ENCODE data around the gene AARS1. TPM values are rescaled to one million over a fixed set of nuclear protein-coding genes. Genes with fewer than 3 reads are reported as not detected.
A peak's percentile ranks its signal among the peaks of the same experiment; 100 is the strongest.
"Not testable (repeated sequence)": the region's sequence is repeated elsewhere in the genome, so short reads cannot be mapped to it uniquely, and the experiment has no call there.

AARS1 gene
- total and polyA plus RNA-seq, 2 experiments from 2014 or later, result 105 to 292 TPM

DNA sequence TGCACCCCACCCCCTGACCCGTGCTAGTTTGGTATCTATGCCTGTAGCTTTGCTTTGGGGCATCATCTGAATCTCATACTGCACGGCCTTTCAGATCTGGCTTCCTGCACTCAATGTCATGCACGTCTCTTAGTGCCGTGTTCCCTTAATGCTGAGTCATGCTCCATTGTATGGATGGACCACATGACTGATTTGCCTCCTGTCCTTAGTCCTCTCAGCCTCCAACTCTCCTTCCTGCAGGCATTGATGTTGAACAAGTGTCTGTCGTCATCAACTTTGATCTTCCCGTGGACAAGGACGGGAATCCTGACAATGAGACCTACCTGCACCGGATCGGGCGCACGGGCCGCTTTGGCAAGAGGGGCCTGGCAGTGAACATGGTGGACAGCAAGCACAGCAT lies 43.4 kb upstream of the AARS1 start:
- not testable (repeated sequence) for H3K27me3 Mint-ChIP-seq (ENCODE audit: insufficient read depth, low read depth, poor library complexity); H3K4me1 Mint-ChIP-seq; H3K9me3 Mint-ChIP-seq; H4K20me1 ChIP-seq (replicated peaks; ENCODE audit: insufficient read depth); H3K4me2 ChIP-seq; H3K4me3 Mint-ChIP-seq; H3K79me2 ChIP-seq (replicated peaks; ENCODE audit: insufficient read depth); DNase-seq (ENCODE audit: low spot score); H3K27me3 ChIP-seq (ENCODE audit: insufficient read depth); H2AFZ ChIP-seq; H3K4me1 ChIP-seq (ENCODE audit: insufficient read depth); H3K27ac ChIP-seq (ENCODE audit: low read depth); H3K9me2 ChIP-seq (ENCODE audit: insufficient read depth); H3K4me3 ChIP-seq; H3F3A ChIP-seq (replicated peaks; ENCODE audit: low read depth); ATAC-seq
- Mint-ChIP-seq H3K36me3 (ENCODE audit: low read depth) (peaks cover 50% of the 10 kb centered on the region), H3K27ac (peak overlapping the region; percentile 95)
- H3K36me3 ChIP-seq (ENCODE audit: insufficient read depth), result peaks cover 22% of the 10 kb centered on the region

- H3F3A ChIP-seq (replicated peaks; ENCODE audit: low read depth), result no peaks in the 10 kb centered on the region
- H3K4me1 Mint-ChIP-seq, result no peaks in the 10 kb centered on the region
- H3K4me1 ChIP-seq (ENCODE audit: insufficient read depth), result no peaks in the 10 kb centered on the region
- no peak overlapping the region for H3K4me3 Mint-ChIP-seq
- TF ChIP-seq ZNF331 (CRISPR knock-in tag; IDR thresholded peaks at IDR 0.05; ENCODE audit: low read depth), result no peak
- TF ChIP-seq, protein P1, sequence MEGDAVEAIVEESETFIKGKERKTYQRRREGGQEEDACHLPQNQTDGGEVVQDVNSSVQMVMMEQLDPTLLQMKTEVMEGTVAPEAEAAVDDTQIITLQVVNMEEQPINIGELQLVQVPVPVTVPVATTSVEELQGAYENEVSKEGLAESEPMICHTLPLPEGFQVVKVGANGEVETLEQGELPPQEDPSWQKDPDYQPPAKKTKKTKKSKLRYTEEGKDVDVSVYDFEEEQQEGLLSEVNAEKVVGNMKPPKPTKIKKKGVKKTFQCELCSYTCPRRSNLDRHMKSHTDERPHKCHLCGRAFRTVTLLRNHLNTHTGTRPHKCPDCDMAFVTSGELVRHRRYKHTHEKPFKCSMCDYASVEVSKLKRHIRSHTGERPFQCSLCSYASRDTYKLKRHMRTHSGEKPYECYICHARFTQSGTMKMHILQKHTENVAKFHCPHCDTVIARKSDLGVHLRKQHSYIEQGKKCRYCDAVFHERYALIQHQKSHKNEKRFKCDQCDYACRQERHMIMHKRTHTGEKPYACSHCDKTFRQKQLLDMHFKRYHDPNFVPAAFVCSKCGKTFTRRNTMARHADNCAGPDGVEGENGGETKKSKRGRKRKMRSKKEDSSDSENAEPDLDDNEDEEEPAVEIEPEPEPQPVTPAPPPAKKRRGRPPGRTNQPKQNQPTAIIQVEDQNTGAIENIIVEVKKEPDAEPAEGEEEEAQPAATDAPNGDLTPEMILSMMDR (conservative IDR thresholded peaks at IDR 0.05; ENCODE audit: low read depth in 2 of 2), result peak; percentile 59 to 69
- no peak for TF ChIP-seq REST (IDR thresholded peaks at IDR 0.05; ENCODE audit: unreplicated experiment)
- TF ChIP-seq ZNF114 (CRISPR knock-in tag; IDR thresholded peaks at IDR 0.05), result no peak
- H3K27me3 ChIP-seq (ENCODE audit: insufficient read depth), result no peaks in the 10 kb centered on the region
- H3K9me2 ChIP-seq (ENCODE audit: insufficient read depth), result no peaks in the 10 kb centered on the region
- H3K27ac ChIP-seq (ENCODE audit: low read depth), result no peak overlapping the region
- peak overlapping the region; percentile 95 for H3K27ac Mint-ChIP-seq
- H2AFZ ChIP-seq, result no peak overlapping the region
- peaks cover 26% of the 10 kb centered on the region for H3K36me3 ChIP-seq (ENCODE audit: insufficient read depth)
- no peak overlapping the region for H3K4me2 ChIP-seq
- DNase-seq (ENCODE audit: low spot score) (peak; percentile 48), ATAC-seq (peak; percentile 89)
- H3K36me3 Mint-ChIP-seq (ENCODE audit: low read depth), result peaks cover 50% of the 10 kb centered on the region
- no peaks in the 10 kb centered on the region; the same call in 1 of the 2 replicates for H4K20me1 ChIP-seq (replicated peaks; ENCODE audit: insufficient read depth)
- no peaks in the 10 kb centered on the region for H3K9me3 Mint-ChIP-seq
- H3K4me3 ChIP-seq, result no peak overlapping the region
- H3K27me3 Mint-ChIP-seq (ENCODE audit: insufficient read depth, low read depth, poor library complexity), result peaks cover 4% of the 10 kb centered on the region
- H3K79me2 ChIP-seq (replicated peaks; ENCODE audit: insufficient read depth), result no peaks in the 10 kb centered on the region
Measured at GRCh38 chr16:70331588-70332358, 42.5 kb upstream of the AARS1 start.

Measured in GM23338 (cell line).